T-helper 2 cell treated with Interferon-gamma antibody and Interleukin-4, amounts not matched to agents 100 ng/mL and 5 ng/mL, for 36 hours (primary cell): ENCODE results near the gene MROH9. TPM values are rescaled to one million over a fixed set of nuclear protein-coding genes. Genes with fewer than 3 reads are reported as not detected.
"Not testable (repeated sequence)": the region's sequence is repeated elsewhere in the genome, so short reads cannot be mapped to it uniquely, and the experiment has no call there.

Source experiments
- intact Hi-C: fragments of 100-400 bp; cut with micrococcal nuclease; formaldehyde crosslinking; loops from one replicate; pipeline ENCODE4 v1.15.1; 2023
- total RNA-seq: library from RNA; stranded (reverse); gene quantifications from 2 replicates; pipeline ENCODE4 v1.2.3, GENCODE V29; 2022

MROH9 gene
- total RNA-seq: not detected in 2 replicates

GRCh38 chr1:170935231-170935630 is at the start of gene MROH9:
Gene MROH9 (plus strand): TSS chr1:170935534. CDS start chr1:170945557, 10,023 bp downstream.
- intact Hi-C loops: no loop called here

GRCh38 chr1:170885551-170885950 is 49.8 kb upstream of the MROH9 start:
- intact Hi-C loops: no loop called here

GRCh38 chr1:170886460-170886859 is 48.9 kb upstream of the MROH9 start:
- intact Hi-C loops: no loop called here

GRCh38 chr1:170887726-170888125 is 47.6 kb upstream of the MROH9 start:
- intact Hi-C loops: no loop called here

- intact Hi-C loops: no loop called here
Observed at GRCh38 chr1:170891872-170892271, 43.5 kb upstream of the MROH9 start.

GRCh38 chr1:170893655-170894297 is 41.6 kb upstream of the MROH9 start:
- intact Hi-C loops: no loop called here

GRCh38 chr1:170903961-170904360 is 31.4 kb upstream of the MROH9 start:
- intact Hi-C loops: no loop called here

GRCh38 chr1:170908942-170909341 is 26.4 kb upstream of the MROH9 start:
- intact Hi-C loops: no loop called here

GRCh38 chr1:170910273-170910672 is 25.1 kb upstream of the MROH9 start:
- intact Hi-C loops: no loop called here

- intact Hi-C loops: no loop called here
Observed at GRCh38 chr1:170917373-170917772, 18.0 kb upstream of the MROH9 start.

- intact Hi-C loops: not testable (repeated sequence)
Observed at GRCh38 chr1:170924656-170925055, 10.7 kb upstream of the MROH9 start.

GRCh38 chr1:170927955-170928840 is 7.1 kb upstream of the MROH9 start:
- intact Hi-C loops: no loop called here

GRCh38 chr1:170929412-170929834 is 5.9 kb upstream of the MROH9 start:
- intact Hi-C loops: loop anchor here (1.0 kb wide), 2 partner anchors 240 to 1000 kb away; no protein-coding TSS in a partner anchor

GRCh38 chr1:170929835-170930554 is 5.3 kb upstream of the MROH9 start:
- intact Hi-C loops: loop anchor here (1.0 kb wide), 2 partner anchors 241 to 1001 kb away; no protein-coding TSS in a partner anchor

- intact Hi-C loops: no loop called here
Observed at GRCh38 chr1:170931650-170932049, 3.7 kb upstream of the MROH9 start.

GRCh38 chr1:170932236-170932635 is 3.1 kb upstream of the MROH9 start:
- intact Hi-C loops: no loop called here

GRCh38 chr1:170938281-170938680 is 2.9 kb downstream of the MROH9 start:
- intact Hi-C loops: no loop called here

- intact Hi-C loops: no loop called here
Observed at GRCh38 chr1:170939476-170939875, 4.1 kb downstream of the MROH9 start.

- intact Hi-C loops: not testable (repeated sequence)
Observed at GRCh38 chr1:170951744-170952143, 16.4 kb downstream of the MROH9 start.

- intact Hi-C loops: no loop called here
Observed at GRCh38 chr1:170959385-170959784, 24.1 kb downstream of the MROH9 start.

- intact Hi-C loops: no loop called here
Observed at GRCh38 chr1:170964506-170964905, 29.2 kb downstream of the MROH9 start.
